ENCODE data around the gene ENTHD1. TPM values are rescaled to one million over a fixed set of nuclear protein-coding genes. Genes with fewer than 3 reads are reported as not detected.

Gene ENTHD1
- total RNA-seq, 2 donors from 2014 or later: not detected

DNA sequence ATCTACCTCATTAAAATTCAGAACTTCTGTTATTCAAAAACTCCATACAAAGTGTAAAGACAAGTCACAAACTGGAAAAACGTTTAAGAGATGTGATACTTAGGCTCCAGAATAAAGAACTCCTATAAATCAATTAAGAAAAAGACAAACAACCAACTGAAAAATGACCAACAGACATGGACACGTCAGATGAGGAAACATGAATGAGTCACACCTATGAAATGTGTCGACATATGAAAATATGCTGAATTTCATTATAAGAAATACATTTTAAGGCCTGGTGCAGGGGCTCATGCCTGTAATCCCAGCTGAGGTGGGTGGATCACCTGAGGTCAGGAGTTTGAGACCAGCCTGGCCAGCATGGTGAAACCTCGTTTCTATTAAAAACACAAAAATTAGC lies 78.7 kb downstream of the ENTHD1 start:
- no peaks in the 10 kb centered on the region for H3K9me3 ChIP-seq (ENCODE audit: control insufficient read depth, low read length)
- H3K36me3 ChIP-seq (ENCODE audit: control insufficient read depth, insufficient read depth, low read length): no peaks in the 10 kb centered on the region
- Mint-ChIP-seq H3K27me3 (ENCODE audit: insufficient read depth) (peaks cover 23% of the 10 kb centered on the region), H3K36me3 (ENCODE audit: low read depth) (no peaks in the 10 kb centered on the region), H3K4me3 (no peak overlapping the region), H3K9me3 (no peaks in the 10 kb centered on the region), H3K4me1 (peaks cover 7% of the 10 kb centered on the region), H3K27ac (no peak overlapping the region)
- H3K9ac ChIP-seq (ENCODE audit: extremely low read depth, low read length, poor library complexity, severe bottlenecking): no peak overlapping the region
- no peak for TF ChIP-seq CTCF (conservative IDR thresholded peaks at IDR 0.05)
- DNase-seq: no peak
- 94% methylated on average over 2 to 4 of the region's 4 CpGs for WGBS, 2 experiments (ENCODE audit: insufficient coverage in 1 of 2, insufficient read length in 1 of 2)
- H3K4me3 ChIP-seq (ENCODE audit: low read length): no peak overlapping the region
- peaks cover 16% of the 10 kb centered on the region for H3K27me3 ChIP-seq (ENCODE audit: control insufficient read depth, insufficient read depth, low read length, poor library complexity, severe bottlenecking)
- no peak overlapping the region for H3K27ac ChIP-seq (ENCODE audit: low read depth, low read length)
- H3K4me1 ChIP-seq (ENCODE audit: control insufficient read depth, insufficient read depth, low read length): peaks cover 11% of the 10 kb centered on the region

DNA sequence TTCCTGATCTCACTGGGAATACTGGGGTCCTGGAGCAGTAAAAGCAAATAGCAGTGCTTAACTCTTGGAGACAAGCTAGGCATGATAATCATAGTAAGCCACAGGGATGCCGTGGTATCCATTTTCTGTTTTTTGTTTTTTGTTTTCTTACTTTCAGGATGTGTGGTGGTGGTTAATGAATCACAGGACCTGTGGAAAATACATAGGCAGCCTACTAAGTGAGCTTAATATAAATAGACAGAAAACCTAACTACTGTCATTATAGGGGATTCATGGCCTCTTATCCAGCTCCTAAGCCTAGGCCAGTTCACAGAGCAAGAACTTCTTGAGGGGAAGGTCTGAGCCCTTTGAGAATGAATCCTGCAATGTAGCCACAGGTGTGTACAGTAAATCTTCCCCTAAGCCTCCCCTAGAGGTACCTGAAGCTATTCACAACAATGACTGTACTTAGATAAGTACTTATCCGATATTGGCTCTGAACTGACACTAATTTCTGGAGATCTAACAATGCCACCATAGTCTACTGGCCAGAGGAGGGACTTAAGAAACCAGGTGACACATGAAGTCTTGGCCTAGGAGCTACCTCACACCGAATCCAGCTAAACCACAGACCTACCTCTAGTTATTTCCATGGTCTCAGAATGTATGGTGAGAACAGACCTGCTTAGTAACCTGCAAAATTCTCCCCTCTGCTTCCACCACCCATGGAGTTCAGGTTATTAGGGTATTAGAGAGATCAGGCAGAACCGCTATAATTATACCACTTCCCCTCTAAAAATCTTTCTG lies 83.6 kb downstream of the ENTHD1 start:
- peaks cover 3% of the 10 kb centered on the region for H3K4me1 ChIP-seq (ENCODE audit: control insufficient read depth, insufficient read depth, low read length)
- no peaks in the 10 kb centered on the region for H3K9me3 ChIP-seq (ENCODE audit: control insufficient read depth, low read length)
- no peak overlapping the region for H3K27ac ChIP-seq (ENCODE audit: low read depth, low read length)
- DNase-seq: no peak
- no peaks in the 10 kb centered on the region for H3K36me3 ChIP-seq (ENCODE audit: control insufficient read depth, insufficient read depth, low read length)
- H3K36me3 Mint-ChIP-seq (ENCODE audit: low read depth): no peaks in the 10 kb centered on the region
- no peak overlapping the region for H3K27ac Mint-ChIP-seq
- WGBS, 2 experiments (ENCODE audit: insufficient coverage in 1 of 2, insufficient read length in 1 of 2): 85 to 100% methylated on average over 1 to 3 of the region's 4 CpGs
- TF ChIP-seq CTCF (conservative IDR thresholded peaks at IDR 0.05): no peak
- peaks cover 58% of the 10 kb centered on the region for H3K27me3 ChIP-seq (ENCODE audit: control insufficient read depth, insufficient read depth, low read length, poor library complexity, severe bottlenecking)
- no peak overlapping the region for H3K9ac ChIP-seq (ENCODE audit: extremely low read depth, low read length, poor library complexity, severe bottlenecking)
- H3K4me1 Mint-ChIP-seq: no peaks in the 10 kb centered on the region
- no peaks in the 10 kb centered on the region for H3K9me3 Mint-ChIP-seq
- peaks cover 51% of the 10 kb centered on the region for H3K27me3 Mint-ChIP-seq (ENCODE audit: insufficient read depth)
- H3K4me3 Mint-ChIP-seq: no peak overlapping the region
- H3K4me3 ChIP-seq (ENCODE audit: low read length): no peak overlapping the region

DNA sequence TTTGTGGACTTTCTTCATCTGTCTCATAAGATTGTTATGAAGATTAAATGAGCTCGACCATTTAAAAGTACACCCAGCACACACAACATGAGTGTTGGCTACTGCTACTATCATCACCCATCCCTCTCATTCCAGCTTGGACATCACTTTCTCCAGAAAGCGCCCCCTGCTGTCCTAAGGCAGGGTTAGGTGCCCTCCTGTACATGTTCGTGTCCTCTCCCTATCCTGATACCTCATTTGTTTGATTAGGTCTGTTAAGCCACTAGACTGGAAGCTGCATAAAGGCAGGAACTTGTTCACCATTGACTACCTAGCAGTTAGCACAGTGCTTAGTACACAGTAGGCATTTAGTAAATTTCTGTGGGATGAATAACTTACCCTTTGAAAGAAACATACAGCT lies 85.5 kb downstream of the ENTHD1 start:
- peak; percentile 80 for TF ChIP-seq CTCF (conservative IDR thresholded peaks at IDR 0.05)

More for the DNA sequence above, 85.5 kb downstream of the ENTHD1 start:
- 50 to 52% methylated on average over 3 of the region's 3 CpGs for WGBS, 2 experiments (ENCODE audit: insufficient coverage in 1 of 2, insufficient read length in 1 of 2)
- no peaks in the 10 kb centered on the region for H3K9me3 Mint-ChIP-seq
- Histone ChIP-seq H3K36me3 (ENCODE audit: control insufficient read depth, insufficient read depth, low read length) (no peaks in the 10 kb centered on the region), H3K9me3 (ENCODE audit: control insufficient read depth, low read length) (no peaks in the 10 kb centered on the region), H3K4me1 (ENCODE audit: control insufficient read depth, insufficient read depth, low read length) (peaks cover 3% of the 10 kb centered on the region), H3K27me3 (ENCODE audit: control insufficient read depth, insufficient read depth, low read length, poor library complexity, severe bottlenecking) (peaks cover 73% of the 10 kb centered on the region), H3K9ac (ENCODE audit: extremely low read depth, low read length, poor library complexity, severe bottlenecking) (no peak overlapping the region), H3K4me3 (ENCODE audit: low read length) (no peak overlapping the region), H3K27ac (ENCODE audit: low read depth, low read length) (no peak overlapping the region)
- no peak overlapping the region for H3K4me3 Mint-ChIP-seq
- no peaks in the 10 kb centered on the region for H3K36me3 Mint-ChIP-seq (ENCODE audit: low read depth)
- no peaks in the 10 kb centered on the region for H3K4me1 Mint-ChIP-seq
- DNase-seq: peak; percentile 85
- no peak overlapping the region for H3K27ac Mint-ChIP-seq
- peaks cover 59% of the 10 kb centered on the region for H3K27me3 Mint-ChIP-seq (ENCODE audit: insufficient read depth)
